Measurements from ENCODE around the gene LEMD2.

LEMD2 gene

GRCh38 chr6:33740794-33741193, 48.1 kb downstream of the LEMD2 start:
- no peak for DNase-seq (ENCODE audit: extremely low read depth, low read depth)

DNA sequence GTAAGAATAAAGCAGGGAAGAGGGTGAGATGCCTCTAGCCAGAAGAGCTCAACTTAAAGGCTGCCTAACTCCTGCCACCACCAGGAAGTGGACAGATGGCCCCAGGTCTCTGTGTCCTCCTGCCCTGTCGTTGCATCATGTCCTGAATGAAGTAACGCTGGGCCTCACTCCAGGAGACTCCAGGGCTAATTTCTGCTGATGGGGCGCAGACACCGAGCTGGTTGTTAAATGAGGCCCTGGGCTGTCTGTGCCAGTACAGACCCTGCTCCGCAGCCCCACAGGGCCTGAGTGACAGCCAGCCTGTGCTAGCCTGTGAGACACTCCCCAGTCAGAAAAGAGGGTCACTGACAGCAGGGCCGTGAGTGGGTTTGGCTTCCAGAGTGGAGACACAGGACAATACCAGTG, 48.7 kb downstream of the LEMD2 start:
- H3K4me3 ChIP-seq (replicated peaks; ENCODE audit: low read depth, low read length), result no peak overlapping the region
- DNase-seq (ENCODE audit: extremely low read depth, low read depth), result no peak
- no peak for TF ChIP-seq CTCF (IDR thresholded peaks at IDR 0.05; ENCODE audit: low read depth, low read length, missing control alignments)

More at GRCh38 chr6:33740794-33741193, 48.1 kb downstream of the LEMD2 start:
- H3K4me3 ChIP-seq (replicated peaks; ENCODE audit: low read depth, low read length), result no peak overlapping the region
- no peak for TF ChIP-seq CTCF (IDR thresholded peaks at IDR 0.05; ENCODE audit: low read depth, low read length, missing control alignments)

- no peak for TF ChIP-seq CTCF (IDR thresholded peaks at IDR 0.05; ENCODE audit: low read depth, low read length, missing control alignments)
- no peak overlapping the region for H3K4me3 ChIP-seq (replicated peaks; ENCODE audit: low read depth, low read length)
- no peak for DNase-seq (ENCODE audit: extremely low read depth, low read depth)
Measured at GRCh38 chr6:33739571-33739970, 49.4 kb downstream of the LEMD2 start.

DNA sequence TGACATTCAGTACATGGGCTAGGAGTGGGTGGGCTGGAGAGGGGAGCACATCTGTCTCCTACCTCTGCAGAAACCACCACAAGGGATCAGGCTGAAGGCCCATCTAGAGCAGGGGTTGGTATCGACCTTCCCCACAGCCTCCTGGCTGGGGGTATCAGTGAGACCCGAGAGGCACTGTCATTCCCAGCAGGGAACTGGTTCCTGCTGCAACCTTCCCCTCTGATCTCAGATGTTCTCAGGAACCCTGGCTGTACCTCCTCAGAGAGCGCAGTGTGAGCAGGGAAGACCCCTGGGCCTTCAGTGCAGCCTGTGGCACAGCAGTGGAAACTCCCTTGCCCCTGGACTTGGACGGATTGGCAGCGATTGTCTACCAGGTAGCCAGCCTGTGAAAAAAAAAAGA, 50.1 kb downstream of the LEMD2 start:
- no peak for DNase-seq (ENCODE audit: extremely low read depth, low read depth)
- H3K4me3 ChIP-seq (replicated peaks; ENCODE audit: low read depth, low read length), result no peak overlapping the region
- TF ChIP-seq CTCF (IDR thresholded peaks at IDR 0.05; ENCODE audit: low read depth, low read length, missing control alignments), result no peak

- H3K4me3 ChIP-seq (replicated peaks; ENCODE audit: low read depth, low read length), result no peak overlapping the region
- DNase-seq (ENCODE audit: extremely low read depth, low read depth), result no peak
- TF ChIP-seq CTCF (IDR thresholded peaks at IDR 0.05; ENCODE audit: low read depth, low read length, missing control alignments), result no peak
Measured at GRCh38 chr6:33738153-33738552, 50.8 kb downstream of the LEMD2 start.

GRCh38 chr6:33737267-33738026, 51.5 kb downstream of the LEMD2 start:
- no peak overlapping the region for H3K4me3 ChIP-seq (replicated peaks; ENCODE audit: low read depth, low read length)
- no peak for TF ChIP-seq CTCF (IDR thresholded peaks at IDR 0.05; ENCODE audit: low read depth, low read length, missing control alignments)
- DNase-seq (ENCODE audit: extremely low read depth, low read depth), result no peak

GRCh38 chr6:33735216-33735615, 53.7 kb downstream of the LEMD2 start:
- H3K4me3 ChIP-seq (replicated peaks; ENCODE audit: low read depth, low read length), result no peak overlapping the region
- no peak for TF ChIP-seq CTCF (IDR thresholded peaks at IDR 0.05; ENCODE audit: low read depth, low read length, missing control alignments)
- no peak for DNase-seq (ENCODE audit: extremely low read depth, low read depth)

Measured in HFF-Myc (cell line).